OCI-LY7 (cell line): ENCODE results near the gene SPRY2.

Source experiments
- EZH2phosphoT487 ChIP-seq: fragments of 200-600 bp; sonication (generic); IDR thresholded peaks from 2 replicates; pipeline ENCODE4 v1.6.1; 2018; ENCODE audit warnings: low read depth, borderline replicate concordance, mild to moderate bottlenecking, mixed run types, antibody characterized with exemption, low read length, moderate library complexity, mixed read lengths
- TF ChIP-seq, protein P1 (sequence below): fragments of 200-600 bp; sonication (generic); conservative IDR thresholded peaks from 2 replicates; pipeline ENCODE4 v1.5.1; 2014; ENCODE audit warnings: mild to moderate bottlenecking, antibody characterized with exemption, low read length, moderate library complexity, mixed read lengths

DNA sequence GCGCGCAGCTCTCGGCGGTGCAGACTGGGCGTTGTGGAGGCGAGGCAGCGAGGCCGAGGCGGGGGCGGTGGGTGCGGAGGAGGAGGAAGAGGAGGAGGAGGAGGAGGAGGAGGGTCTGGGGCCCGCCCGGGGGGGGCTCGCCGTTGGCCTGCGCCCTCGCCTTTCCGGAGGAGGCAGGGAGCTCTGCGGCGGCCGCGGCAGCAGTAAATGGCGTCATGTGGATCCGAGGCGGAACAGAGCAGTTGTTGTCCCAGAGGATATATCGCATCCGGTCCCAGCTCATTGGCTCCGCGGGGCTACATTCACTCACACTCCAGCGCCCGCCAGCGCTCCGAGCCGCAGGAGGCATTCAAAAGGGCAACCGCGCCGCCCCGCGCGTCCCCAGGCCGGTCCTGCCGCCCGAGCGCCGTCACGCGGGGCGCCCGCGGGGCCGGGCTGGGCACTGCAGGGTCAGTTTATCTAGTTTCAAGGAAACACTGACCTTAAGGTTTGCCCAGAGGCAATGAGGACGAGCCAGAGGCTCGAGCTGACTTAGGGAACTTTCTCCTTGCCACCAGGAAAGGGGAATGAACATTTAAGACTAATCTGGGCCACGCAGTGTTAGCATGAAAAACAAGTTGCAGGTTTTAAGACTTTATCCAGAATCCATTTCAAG is at the start of gene SPRY2:
- TF ChIP-seq, protein P1, sequence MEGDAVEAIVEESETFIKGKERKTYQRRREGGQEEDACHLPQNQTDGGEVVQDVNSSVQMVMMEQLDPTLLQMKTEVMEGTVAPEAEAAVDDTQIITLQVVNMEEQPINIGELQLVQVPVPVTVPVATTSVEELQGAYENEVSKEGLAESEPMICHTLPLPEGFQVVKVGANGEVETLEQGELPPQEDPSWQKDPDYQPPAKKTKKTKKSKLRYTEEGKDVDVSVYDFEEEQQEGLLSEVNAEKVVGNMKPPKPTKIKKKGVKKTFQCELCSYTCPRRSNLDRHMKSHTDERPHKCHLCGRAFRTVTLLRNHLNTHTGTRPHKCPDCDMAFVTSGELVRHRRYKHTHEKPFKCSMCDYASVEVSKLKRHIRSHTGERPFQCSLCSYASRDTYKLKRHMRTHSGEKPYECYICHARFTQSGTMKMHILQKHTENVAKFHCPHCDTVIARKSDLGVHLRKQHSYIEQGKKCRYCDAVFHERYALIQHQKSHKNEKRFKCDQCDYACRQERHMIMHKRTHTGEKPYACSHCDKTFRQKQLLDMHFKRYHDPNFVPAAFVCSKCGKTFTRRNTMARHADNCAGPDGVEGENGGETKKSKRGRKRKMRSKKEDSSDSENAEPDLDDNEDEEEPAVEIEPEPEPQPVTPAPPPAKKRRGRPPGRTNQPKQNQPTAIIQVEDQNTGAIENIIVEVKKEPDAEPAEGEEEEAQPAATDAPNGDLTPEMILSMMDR: no peak
- no peak for TF ChIP-seq EZH2phosphoT487
